HUDEP-2 (cell line): ENCODE results near the gene UBAP1.
"Not testable (repeated sequence)": the region's sequence is repeated elsewhere in the genome, so short reads cannot be mapped to it uniquely, and the experiment has no call there.

Experiments
- DNase-seq, 76 experiments: peaks; one replicate each; lab custom pipeline; 2025; ENCODE audit not compliant: unreplicated experiment in 76 of 76; lab: John Stamatoyannopoulos, UW

UBAP1 gene

GRCh38 chr9:34178436-34179212, at the start of gene UBAP1:
UBAP1 (plus strand) TSS chr9:34179043; CDS start chr9:34220915, 41,872 bp downstream.
- peak in 75 of 76 experiments; percentile 29 to 95 (median 87) for DNase-seq

GRCh38 chr9:34131571-34131970, 47.3 kb upstream of the UBAP1 start:
- DNase-seq: no peak

- no peak for DNase-seq
Measured at GRCh38 chr9:34133436-34133949, 45.4 kb upstream of the UBAP1 start.

GRCh38 chr9:34134521-34134920, 44.3 kb upstream of the UBAP1 start:
- no peak for DNase-seq

- DNase-seq: not testable (repeated sequence)
Measured at GRCh38 chr9:34138644-34139043, 40.2 kb upstream of the UBAP1 start.

GRCh38 chr9:34139477-34140146, 39.2 kb upstream of the UBAP1 start:
- peak in 72 of 76 experiments; percentile 19 to 92 (median 77) for DNase-seq

- DNase-seq: no peak
Measured at GRCh38 chr9:34140853-34141252, 38.0 kb upstream of the UBAP1 start.

- DNase-seq: no peak
Measured at GRCh38 chr9:34143116-34143515, 35.7 kb upstream of the UBAP1 start.

GRCh38 chr9:34145165-34145564, 33.7 kb upstream of the UBAP1 start:
- DNase-seq: peak in 1 of 76 experiments; percentile 16

GRCh38 chr9:34151398-34151797, 27.4 kb upstream of the UBAP1 start:
- peak in 23 of 76 experiments; percentile 3 to 55 (median 19) for DNase-seq

- DNase-seq: no peak
Measured at GRCh38 chr9:34154057-34154456, 24.8 kb upstream of the UBAP1 start.

GRCh38 chr9:34157318-34157717, 21.5 kb upstream of the UBAP1 start:
- DNase-seq: no peak

- DNase-seq: no peak
Measured at GRCh38 chr9:34157898-34158297, 20.9 kb upstream of the UBAP1 start.

GRCh38 chr9:34158362-34158869, 20.4 kb upstream of the UBAP1 start:
- peak in 3 of 76 experiments; percentile 22 to 41 (median 32) for DNase-seq

GRCh38 chr9:34163434-34163833, 15.4 kb upstream of the UBAP1 start:
- no peak for DNase-seq

- DNase-seq: no peak
Measured at GRCh38 chr9:34169125-34169524, 9.7 kb upstream of the UBAP1 start.

- no peak for DNase-seq
Measured at GRCh38 chr9:34170237-34170991, 8.4 kb upstream of the UBAP1 start.

GRCh38 chr9:34171753-34172535, 6.9 kb upstream of the UBAP1 start:
- no peak for DNase-seq

- DNase-seq: no peak
Measured at GRCh38 chr9:34176089-34176488, 2.8 kb upstream of the UBAP1 start.
